LoVo (cell line): Measurements from ENCODE around the gene STAMBP.
A peak's percentile ranks its signal among the peaks of the same experiment; 100 is the strongest.
"Not testable (repeated sequence)": the region's sequence is repeated elsewhere in the genome, so short reads cannot be mapped to it uniquely, and the experiment has no call there.

Source experiments
- DNase-seq: peaks from one replicate; pipeline ENCODE4 v3.0.0-alpha.2; 2016; ENCODE audit warnings: low spot score

STAMBP gene

GRCh38 chr2:73828818-73829570 lies at the start of gene STAMBP:
TSS of gene STAMBP (plus strand) at chr2:73828961. CDS start at chr2:73830857, 1,896 bp downstream.
- DNase-seq: peak; percentile 95

DNA sequence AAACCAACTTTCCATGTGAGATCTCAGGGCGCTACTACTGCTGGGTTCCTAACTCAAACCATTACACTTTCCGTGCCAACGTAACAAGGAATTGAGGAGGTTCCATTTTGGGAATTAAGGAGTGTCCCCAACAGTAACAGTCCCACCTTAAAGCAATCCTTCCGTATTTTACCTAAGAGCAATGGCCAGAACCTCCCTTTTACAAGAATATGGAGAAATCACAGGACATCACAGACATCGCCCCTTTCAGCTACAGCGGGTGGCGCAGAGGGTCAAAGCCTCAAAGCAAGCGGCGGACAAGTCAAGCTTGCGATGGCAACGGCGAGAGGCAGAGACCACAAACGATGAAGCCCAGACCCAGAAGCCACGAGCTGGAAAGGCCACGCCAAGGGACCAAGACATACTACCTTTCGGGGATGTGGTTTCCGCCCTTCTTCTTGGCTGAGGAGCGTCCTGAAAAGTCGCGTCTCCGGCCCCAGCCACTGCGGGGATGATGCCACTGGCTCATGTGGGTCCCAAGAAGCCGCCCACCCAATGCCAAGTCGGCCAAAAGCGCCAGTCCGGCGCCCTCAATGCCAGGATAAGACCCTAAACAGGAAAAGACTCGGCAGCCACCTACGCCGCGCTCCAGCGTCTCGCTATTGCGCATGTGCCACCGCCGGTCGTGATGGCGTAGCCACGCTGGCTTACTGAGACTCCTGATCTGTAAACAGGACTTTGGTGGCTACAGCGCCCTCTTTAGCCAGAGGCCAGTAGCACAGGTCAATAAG lies 49.1 kb upstream of the STAMBP start, which contains the start of gene DUSP11:
Gene DUSP11 (minus strand): TSS at position 637 of the 770 bp plus-strand sequence. CDS start 129 bp downstream, at position 508.
- peak; percentile 94 for DNase-seq

- no peak for DNase-seq
These were observed 48.6 kb upstream of the STAMBP start for GRCh38 chr2:73780237-73780582.

- not testable (repeated sequence) for DNase-seq
These were observed 45.4 kb upstream of the STAMBP start for GRCh38 chr2:73783402-73783801.

DNA sequence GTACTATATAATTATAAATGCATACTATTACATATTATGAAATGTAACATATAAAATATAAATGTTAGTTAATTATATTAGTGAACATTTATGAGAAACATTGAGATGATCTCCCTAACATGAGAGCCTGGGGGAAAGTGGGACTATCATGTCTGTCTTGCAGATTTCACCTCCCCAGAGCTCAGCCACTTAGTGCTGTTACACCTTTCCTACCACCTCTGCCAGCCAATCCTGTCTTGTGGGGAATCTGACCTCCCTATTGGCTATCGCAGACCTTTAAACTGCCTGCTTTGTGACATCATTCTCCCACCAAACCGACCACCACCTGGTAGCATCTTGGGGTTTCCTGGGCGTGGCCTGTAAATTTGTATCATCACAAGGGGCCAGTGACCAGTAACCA lies 44.9 kb upstream of the STAMBP start, which contains the start of gene C2orf78:
Gene C2orf78 (plus strand): TSS at position 301 of the 400 bp plus-strand sequence. CDS start 127 bp downstream, outside the sequence.
- not testable (repeated sequence) for DNase-seq

DNA sequence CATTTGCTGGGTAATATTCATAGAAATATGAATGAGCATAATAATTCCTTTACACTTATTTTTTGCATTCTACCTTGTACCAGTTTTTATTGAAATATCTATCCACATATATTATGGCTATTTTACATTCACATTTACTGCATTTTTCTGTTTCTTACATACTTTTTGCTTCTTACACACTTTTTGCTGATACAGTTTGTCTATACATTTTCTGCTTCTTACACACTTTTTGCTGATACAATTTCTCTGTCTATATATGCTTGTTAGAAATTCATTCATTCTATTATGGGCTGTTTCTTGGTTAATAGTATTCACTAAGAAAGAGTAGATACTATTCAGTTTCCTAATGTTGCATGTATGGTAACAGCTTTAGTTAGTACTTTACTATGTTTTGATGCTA lies 16.9 kb upstream of the STAMBP start:
- no peak for DNase-seq

GRCh38 chr2:73812635-73813034 lies 16.1 kb upstream of the STAMBP start:
- DNase-seq: no peak

DNA sequence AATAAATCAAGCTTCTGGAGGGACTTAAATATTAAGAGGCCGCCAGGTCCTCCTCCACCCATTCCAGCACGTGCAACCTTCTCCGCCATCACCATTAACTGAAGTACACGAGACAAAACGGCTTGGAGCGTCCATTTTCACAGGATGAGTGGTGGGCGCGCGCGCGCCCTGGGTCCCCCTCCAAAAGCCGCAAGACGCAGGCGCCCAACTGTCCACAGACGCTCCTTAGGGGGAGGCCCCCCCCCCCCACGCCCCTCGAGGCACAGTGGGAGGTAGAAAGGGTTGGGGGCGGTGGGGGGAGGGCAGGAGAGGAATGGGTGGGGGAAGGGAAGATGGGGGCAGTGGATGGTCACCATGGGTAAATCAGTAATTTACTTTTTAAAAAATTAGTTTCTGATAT lies 10.5 kb upstream of the STAMBP start:
- no peak for DNase-seq

DNA sequence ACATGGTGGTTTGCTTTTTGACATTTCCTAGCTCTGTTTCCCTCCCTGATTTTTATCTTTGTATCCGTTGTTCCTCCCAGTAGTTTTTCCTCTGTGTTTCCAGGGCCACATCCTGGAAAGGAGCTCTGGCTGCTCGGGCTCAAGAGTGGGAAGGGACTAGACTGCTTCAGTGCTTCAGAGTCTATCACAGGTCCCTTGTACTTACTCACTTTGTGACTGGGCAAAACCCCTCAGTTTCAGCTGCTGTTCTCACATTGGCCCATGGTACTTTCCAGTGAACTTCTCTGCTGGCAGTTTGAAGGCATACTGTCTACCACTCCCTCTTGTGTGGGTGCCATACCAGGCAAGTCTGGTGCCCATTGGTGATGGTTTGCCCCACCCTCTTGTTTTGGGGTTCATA lies 7.5 kb upstream of the STAMBP start:
- DNase-seq: no peak

DNA sequence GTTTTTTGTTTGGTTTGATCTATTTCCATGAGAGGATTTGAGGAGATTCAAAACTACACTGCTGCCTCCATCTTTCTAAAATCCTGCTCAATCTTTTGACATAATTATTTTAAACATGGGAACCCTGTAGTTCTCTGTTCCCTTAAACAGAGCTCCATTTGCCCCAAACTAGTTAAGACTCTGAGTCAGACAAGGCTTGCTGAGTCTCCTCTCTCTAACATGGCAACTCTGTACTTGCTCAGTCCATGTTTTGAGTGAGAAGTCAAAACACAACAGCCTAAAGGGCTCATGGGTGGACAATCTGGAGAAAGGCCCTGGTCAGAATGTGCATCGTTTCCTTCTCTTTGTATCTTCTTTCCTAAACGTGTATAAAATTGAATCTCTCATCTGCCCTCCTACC lies 7.1 kb upstream of the STAMBP start:
- no peak for DNase-seq

GRCh38 chr2:73822276-73822675 lies 6.5 kb upstream of the STAMBP start:
- DNase-seq: no peak

GRCh38 chr2:73822991-73823390 lies 5.8 kb upstream of the STAMBP start:
- DNase-seq: no peak

- no peak for DNase-seq
These were observed 5.3 kb upstream of the STAMBP start for GRCh38 chr2:73823416-73823815.

GRCh38 chr2:73823916-73824523 lies 4.7 kb upstream of the STAMBP start:
- DNase-seq: peak; percentile 74

GRCh38 chr2:73825408-73825807 lies 3.4 kb upstream of the STAMBP start:
- DNase-seq: no peak

GRCh38 chr2:73827018-73827417 lies 1.7 kb upstream of the STAMBP start:
- no peak for DNase-seq

GRCh38 chr2:73827660-73828388 lies 937 bp upstream of the STAMBP start:
- DNase-seq: no peak

DNA sequence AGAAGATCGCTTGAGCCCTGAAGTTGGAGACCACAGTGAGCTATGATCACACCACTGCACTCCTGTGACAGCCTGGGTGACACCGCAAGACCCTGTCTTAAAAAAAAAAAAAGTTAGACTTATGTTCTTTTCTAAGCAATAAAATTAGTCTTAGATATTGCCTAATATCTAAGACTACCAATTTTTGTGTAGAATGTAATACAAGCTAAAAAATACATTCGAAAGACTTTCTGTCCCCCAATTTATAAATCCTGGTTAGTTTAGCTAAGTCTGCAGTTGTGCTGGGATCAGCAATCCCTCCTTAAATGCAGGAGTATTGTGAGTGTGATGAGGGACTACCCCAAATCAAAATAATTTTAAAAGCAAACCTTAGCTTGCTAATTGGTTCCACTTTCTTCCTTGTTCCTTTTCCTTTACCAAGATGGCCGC lies 358 bp upstream of the STAMBP start:
- DNase-seq: no peak

- DNase-seq: peak; percentile 22
These were observed 2.2 kb downstream of the STAMBP start for GRCh38 chr2:73830871-73831401.

DNA sequence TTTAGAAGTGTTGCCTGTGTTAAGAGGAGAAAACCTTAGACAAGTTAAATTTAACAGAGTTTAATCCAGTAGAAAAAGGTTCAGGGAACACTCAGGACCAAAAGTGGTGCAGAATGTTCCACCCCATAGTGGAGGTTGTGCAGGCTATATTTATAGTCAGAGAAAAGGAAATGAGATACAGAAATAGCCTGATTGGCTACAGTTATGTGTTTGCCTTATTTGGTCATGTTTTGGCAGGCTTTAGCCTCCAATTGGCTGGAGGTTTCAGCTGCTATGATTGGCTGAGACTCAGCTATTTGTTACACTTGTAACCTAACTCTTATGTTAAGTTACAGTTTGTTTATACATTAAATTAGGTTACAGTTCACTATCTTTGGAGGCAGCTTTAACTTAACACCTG lies 4.2 kb downstream of the STAMBP start:
- no peak for DNase-seq

DNA sequence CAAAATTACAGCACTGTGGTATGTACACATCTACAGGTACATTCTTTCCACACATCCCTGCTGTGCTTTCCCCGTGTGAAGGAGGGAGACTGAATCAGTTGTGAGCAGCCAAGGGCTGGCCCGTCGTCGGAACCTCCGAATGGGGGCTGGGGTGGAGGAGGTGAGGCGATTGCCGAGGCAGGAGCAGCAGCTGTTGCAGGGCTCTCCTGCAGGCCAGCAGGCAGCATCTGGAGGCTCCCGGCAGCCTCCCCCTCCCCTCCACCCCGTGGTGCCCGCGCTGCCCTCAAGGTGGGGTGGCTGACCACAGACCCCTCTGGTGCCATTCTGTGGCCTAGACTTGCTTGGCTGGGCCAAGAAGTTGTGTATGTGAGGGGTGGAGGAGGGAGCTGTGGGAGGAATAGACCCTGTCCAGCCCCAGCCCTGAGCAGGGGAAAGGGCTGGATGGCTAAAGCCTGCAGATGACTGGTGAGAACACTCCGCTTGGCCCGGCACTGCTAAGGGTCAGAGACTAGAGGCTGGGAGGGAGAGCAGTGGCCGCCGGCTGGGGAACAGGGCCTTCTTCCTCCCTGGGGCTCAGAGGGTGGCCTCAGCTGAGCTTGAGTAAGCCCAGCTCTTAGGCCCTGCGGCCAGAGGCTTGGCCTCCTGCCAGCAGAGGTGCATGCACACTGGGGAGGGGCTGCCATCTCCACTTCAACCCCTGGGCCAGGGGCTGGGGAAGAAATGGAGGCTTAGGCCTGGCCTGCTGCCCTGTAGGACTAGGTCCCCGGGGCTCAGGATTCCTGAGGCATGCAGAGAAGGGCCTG lies 7.6 kb downstream of the STAMBP start:
- DNase-seq: no peak
